H1 (cell line): ENCODE data around the gene FBXO46. TPM values are rescaled to one million over a fixed set of nuclear protein-coding genes. Genes with fewer than 3 reads are reported as not detected.

Source experiments
- CTCF ChIA-PET: fragments of 300-600 bp; sonication (Branson Sonifier 250); formaldehyde crosslinking; loops from one replicate; lab custom pipeline; 2021; ENCODE audit not compliant: partially characterized antibody; lab: Charles Lee
- POLR2A ChIA-PET: fragments of 300-600 bp; sonication (Branson Sonifier 250); formaldehyde crosslinking; loops from one replicate; lab custom pipeline; 2021; ENCODE audit warnings: inconsistent platforms; ENCODE audit not compliant: partially characterized antibody; lab: Charles Lee
- DNase-seq, 2 experiments: peaks; one replicate each; pipeline versions ENCODE4 v3.0.0 to v3.0.0-alpha.2; 2010 to 2022; ENCODE audit warnings: low spot score in 2 of 2, low read depth in 1 of 2, mixed read lengths in 1 of 2
- FAIRE-seq: peaks from 2 replicates; lab custom pipeline; 2011; peaks lifted over from hg19 to GRCh38; lab: Jason Lieb, UNC
- H2AFZ ChIP-seq: 2 replicates; pipeline ENCODE4 v1.8.1; 2012; ENCODE audit warnings: low read length, inconsistent platforms
- H2AK5ac ChIP-seq: 2 replicates; pipeline ENCODE4 v1.6.1; 2013; ENCODE audit warnings: low read depth, low read length
- H2BK120ac ChIP-seq: replicated peaks from 2 replicates; pipeline ENCODE3; 2013; ENCODE audit warnings: low read depth, low read length, inconsistent platforms
- H2BK12ac ChIP-seq: 2 replicates; pipeline ENCODE4 v1.6.1; 2013; ENCODE audit warnings: low read depth, low read length
- H2BK15ac ChIP-seq: 2 replicates; pipeline ENCODE4 v1.6.1; 2013; ENCODE audit warnings: low read length
- H2BK20ac ChIP-seq: 2 replicates; pipeline ENCODE4 v1.6.1; 2013; ENCODE audit warnings: low read length
- H2BK5ac ChIP-seq: 2 replicates; pipeline ENCODE4 v1.6.1; 2013; ENCODE audit warnings: low read depth, low read length
- H3K14ac ChIP-seq: 2 replicates; pipeline ENCODE4 v1.6.1; 2013; ENCODE audit warnings: inconsistent platforms; ENCODE audit not compliant: insufficient read length
- H3K18ac ChIP-seq: 2 replicates; pipeline ENCODE4 v1.6.1; 2013; ENCODE audit warnings: low read length; ENCODE audit errors: extremely low read depth
- H3K23ac ChIP-seq: 2 replicates; pipeline ENCODE4 v1.6.1; 2013; ENCODE audit warnings: inconsistent platforms; ENCODE audit not compliant: insufficient read length
- H3K23me2 ChIP-seq: 2 replicates; pipeline ENCODE4 v1.6.1; 2013; ENCODE audit warnings: low read depth, low read length
- H3K27ac ChIP-seq: 2 replicates; pipeline ENCODE4 v1.6.1; 2011; ENCODE audit warnings: low read depth, low read length, inconsistent platforms
- H3K27me3 ChIP-seq, 4 experiments: replicated peaks in 1 of 4; 1 replicate in 1 of 4; 2 replicates in 3 of 4; pipeline versions ENCODE4 v1.6.1 to v1.8.1; 2011 to 2013; ENCODE audit warnings: low read length in 3 of 4, mild to moderate bottlenecking in 3 of 4, inconsistent platforms in 2 of 4, mixed read lengths in 2 of 4, moderate library complexity in 1 of 4; ENCODE audit not compliant: control insufficient read depth in 3 of 4, insufficient read depth in 3 of 4; ENCODE audit errors: extremely low read depth in 1 of 4
- H3K36me3 ChIP-seq, 4 experiments: 2 replicates each; pipeline versions ENCODE4 v1.6.1 to v1.8.1; 2011 to 2013; ENCODE audit warnings: mild to moderate bottlenecking in 4 of 4, low read length in 3 of 4, moderate library complexity in 2 of 4, control low read depth in 1 of 4, inconsistent platforms in 1 of 4; ENCODE audit not compliant: insufficient read depth in 4 of 4, control insufficient read depth in 2 of 4
- H3K4ac ChIP-seq: replicated peaks from 2 replicates; pipeline ENCODE3; 2013; ENCODE audit warnings: low read length, low read depth, mixed read lengths, inconsistent platforms; ENCODE audit not compliant: insufficient read length
- H3K4me1 ChIP-seq, 4 experiments: replicated peaks in 1 of 4; 1 replicate in 1 of 4; 2 replicates in 3 of 4; pipeline versions ENCODE4 v1.6.1 to v1.8.1; 2011 to 2013; ENCODE audit warnings: low read length in 3 of 4, inconsistent platforms in 2 of 4, mixed read lengths in 1 of 4; ENCODE audit not compliant: insufficient read depth in 4 of 4, control insufficient read depth in 3 of 4
- H3K4me2 ChIP-seq, 2 experiments: 2 replicates each; pipeline versions ENCODE4 v1.6.1 to v1.8.1; 2011 to 2013; ENCODE audit warnings: low read depth in 2 of 2, low read length in 2 of 2, control low read depth in 1 of 2, inconsistent platforms in 1 of 2, mild to moderate bottlenecking in 1 of 2; ENCODE audit not compliant: insufficient read depth in 1 of 2
- H3K4me3 ChIP-seq, 4 experiments: fragments of 200-600, 300-600 bp in 1 of 4; sonication (generic), shearing (Covaris generic), sonication (Bioruptor Twin) in 1 of 4; 2 replicates each; pipeline versions ENCODE4 v1.5.1 to v1.8.1; 2011 to 2016; ENCODE audit warnings: low read length in 4 of 4, low read depth in 3 of 4, control low read depth in 2 of 4, inconsistent platforms in 2 of 4, mild to moderate bottlenecking in 2 of 4, mixed read lengths in 1 of 4, moderate library complexity in 1 of 4; ENCODE audit not compliant: insufficient read depth in 2 of 4; ENCODE audit errors: extremely low read depth in 1 of 4
- H3K56ac ChIP-seq: replicated peaks from 2 replicates; pipeline ENCODE3; 2013; ENCODE audit warnings: low read depth, mild to moderate bottlenecking, mixed read lengths, low read length, inconsistent platforms; ENCODE audit not compliant: insufficient read length
- H3K79me1 ChIP-seq: 2 replicates; pipeline ENCODE4 v1.6.1; 2013; ENCODE audit warnings: low read depth, low read length, control low read depth
- H3K79me2 ChIP-seq, 2 experiments: 2 replicates each; pipeline versions ENCODE4 v1.6.1 to v1.8.1; 2012 to 2013; ENCODE audit warnings: low read length in 2 of 2, mild to moderate bottlenecking in 2 of 2, inconsistent platforms in 1 of 2; ENCODE audit not compliant: insufficient read depth in 2 of 2, control insufficient read depth in 1 of 2
- H3K9ac ChIP-seq, 4 experiments: replicated peaks in 1 of 4; 1 replicate in 1 of 4; 2 replicates in 3 of 4; pipeline versions ENCODE4 v1.6.1 to v1.8.1; 2011 to 2013; ENCODE audit warnings: low read depth in 3 of 4, low read length in 3 of 4, control low read depth in 2 of 4, mild to moderate bottlenecking in 2 of 4, moderate library complexity in 2 of 4, inconsistent platforms in 1 of 4; ENCODE audit errors: extremely low read depth in 1 of 4
- H3K9me3 ChIP-seq, 2 experiments: 2 replicates each; pipeline versions ENCODE4 v1.6.1 to v1.8.1; 2012 to 2013; ENCODE audit warnings: mild to moderate bottlenecking in 2 of 2, moderate library complexity in 2 of 2, control low read depth in 1 of 2, inconsistent platforms in 1 of 2, low read depth in 1 of 2, low read length in 1 of 2, mixed read lengths in 1 of 2; ENCODE audit not compliant: insufficient read depth in 2 of 2
- H4K20me1 ChIP-seq, 2 experiments: replicated peaks in 1 of 2; 2 replicates each; pipeline versions ENCODE3 to v1.8.1; 2011 to 2013; ENCODE audit warnings: inconsistent platforms in 2 of 2, low read length in 2 of 2, mild to moderate bottlenecking in 1 of 2; ENCODE audit not compliant: insufficient read depth in 2 of 2, control insufficient read depth in 1 of 2
- H4K5ac ChIP-seq: 2 replicates; pipeline ENCODE4 v1.6.1; 2013; ENCODE audit warnings: low read length, low read depth, mixed read lengths, inconsistent platforms; ENCODE audit not compliant: insufficient read length
- H4K8ac ChIP-seq: 2 replicates; pipeline ENCODE4 v1.8.0; 2013; ENCODE audit warnings: mild to moderate bottlenecking, moderate library complexity, low read length, inconsistent platforms; ENCODE audit not compliant: insufficient read depth; ENCODE audit errors: extremely low read depth
- H4K91ac ChIP-seq: replicated peaks from 2 replicates; pipeline ENCODE3; 2013; ENCODE audit warnings: low read length, mixed read lengths, inconsistent platforms; ENCODE audit not compliant: insufficient read length
- ASH2L ChIP-seq: fragments of 200-600, 300-600 bp; sonication (generic); IDR thresholded peaks from one replicate; pipeline ENCODE4 v1.7.1; 2017; ENCODE audit warnings: low read length
- ATF2 ChIP-seq: IDR thresholded peaks from 2 replicates; pipeline ENCODE4 v1.6.1; 2012; ENCODE audit warnings: low read length, inconsistent platforms
- FOSL1 ChIP-seq: IDR thresholded peaks from 2 replicates; pipeline ENCODE4 v1.6.1; 2011; ENCODE audit warnings: mild to moderate bottlenecking, low read depth, low read length, moderate library complexity; ENCODE audit not compliant: insufficient read depth
- PHF8 ChIP-seq: fragments of 200-600 bp; sonication (generic); conservative IDR thresholded peaks from 2 replicates; pipeline ENCODE4 v1.7.1; 2012; ENCODE audit warnings: low read depth, mild to moderate bottlenecking, inconsistent platforms, low read length, moderate library complexity
- RFX5 ChIP-seq: IDR thresholded peaks from 2 replicates; pipeline ENCODE4 v1.6.1; 2011; ENCODE audit warnings: low read depth, low read length, improper control_type of control experiment, borderline replicate concordance
- RNF2 ChIP-seq: fragments of 200-900, 300-1000 bp; sonication (generic); IDR thresholded peaks from 2 replicates; pipeline ENCODE4 v1.7.1; 2016; ENCODE audit warnings: borderline replicate concordance, low read depth, mild to moderate bottlenecking, antibody characterized with exemption, low read length; ENCODE audit not compliant: poor library complexity, severe bottlenecking; ENCODE audit errors: missing control alignments
- RXRA ChIP-seq: IDR thresholded peaks from 2 replicates; pipeline ENCODE4 v1.6.1; 2011; ENCODE audit warnings: low read depth, mild to moderate bottlenecking, low read length, moderate library complexity; ENCODE audit not compliant: insufficient read depth
- USF2 ChIP-seq: IDR thresholded peaks from 2 replicates; pipeline ENCODE4 v1.6.1; 2011; ENCODE audit warnings: low read length, improper control_type of control experiment
- WGBS, 2 experiments: shearing (Covaris generic) in 1 of 2; methylation state at CpG; one replicate each; pipeline versions ENCODE4 v1.1.6 to v1.1.7; 2013 to 2015; ENCODE audit warnings: low lambda C conversion rate in 2 of 2, mixed read lengths in 2 of 2, inconsistent platforms in 1 of 2, low coverage in 1 of 2, missing lambda C conversion rate in 1 of 2; ENCODE audit not compliant: insufficient replicate concordance in 2 of 2, insufficient coverage in 1 of 2, insufficient read length in 1 of 2; ENCODE audit errors: extremely low coverage in 1 of 2, missing lambda C conversion rate in 1 of 2; 5-methylcytosine and 5-hydroxymethylcytosine counted together
- polyA plus RNA-seq, 7 experiments: library from polyadenylated mRNA; depleted of rRNA in 3 of 7; stranded (reverse) in 5 of 7; unstranded in 2 of 7; fragments of >200 nt in 5 of 7; fragments of 200-250 nt in 2 of 7; gene quantifications; 1 replicate in 5 of 7; 2 replicates in 1 of 7; 4 replicates in 1 of 7; pipeline versions ENCODE4 v1.2.1 to v1.2.3, GENCODE V29; 2011 to 2013; ENCODE audit warnings: missing spikeins in 2 of 7, mixed read lengths in 2 of 7
- total RNA-seq: library from RNA; stranded (reverse); fragmentation: NEBNext Ultra II Directional; extraction: Animal tissue kit (Norgen Biotek cat#: 25700); gene quantifications from 2 replicates; pipeline ENCODE4 v1.2.1, GENCODE V29; 2021

FBXO46 gene
- total and polyA plus RNA-seq, 2 of the 8 experiments (the other 6 are each of a cell fraction or from before 2014, with no cell fraction given), result 11.2 to 38.9 TPM

- Histone ChIP-seq H3K56ac (no peak overlapping the region), H3K4ac (no peak overlapping the region), H4K8ac (no peak overlapping the region), H3K9ac (no peak overlapping the region), H3K14ac (no peak overlapping the region), H2AK5ac (no peak overlapping the region), H2BK120ac (no peak overlapping the region), H4K20me1 (peaks cover 0 to 3% of the 10 kb centered on the region in 2 experiments), H3K23me2 (peaks cover 8% of the 10 kb centered on the region; the same call in 1 of the 2 replicates), H4K91ac (no peak overlapping the region), H4K5ac (peak overlapping the region; percentile 15), H3K4me2 (no peak overlapping the region), H2BK15ac (peak overlapping the region; percentile 74; the same call in 1 of the 2 replicates), H3K79me1 (no peaks in the 10 kb centered on the region), H3K4me1 (peaks cover 7 to 37% (median 26%) of the 10 kb centered on the region in 4 experiments), H2BK20ac (no peak overlapping the region), H3K79me2 (no peaks in the 10 kb centered on the region), H3K23ac (no peak overlapping the region), H3K18ac (peak overlapping the region; percentile 22; the same call in 1 of the 2 replicates), H3K27ac (no peak overlapping the region), H3K27me3 (peaks cover 0 to 2% (median 1%) of the 10 kb centered on the region in 4 experiments; a peak in 1 of 7 replicates), H2AFZ (no peak overlapping the region), H3K36me3 (no peaks in the 10 kb centered on the region), H3K4me3 (no peak overlapping the region), H2BK5ac (no peak overlapping the region), H2BK12ac (peak overlapping the region; percentile 45; the same call in 1 of the 2 replicates), H3K9me3 (no peaks in the 10 kb centered on the region)
- DNase-seq (no peak), FAIRE-seq (no peak)
- POLR2A ChIA-PET, result interaction anchor here (0.9 to 16.2 kb wide), 8 partner anchors 9 to 58 kb away, joined by 3 to 284 read pairs (median 4); partner anchors contain the start of genes DMWD, FBXO46 and MEIOSIN
- CTCF ChIA-PET, result interaction anchor here (0.7 to 3.2 kb wide), 5 partner anchors 8 to 114 kb away, joined by 3 to 14 read pairs (median 3); no protein-coding TSS in a partner anchor
- WGBS, 2 experiments, result 92% methylated on average over 14 of the region's 15 CpGs; no CpG with 5 or more reads in 1 of the 2 experiments
- TF ChIP-seq RXRA, result no peak
- TF ChIP-seq RFX5, result no peak
- no peak for TF ChIP-seq ATF2
- no peak for TF ChIP-seq PHF8
- no peak for TF ChIP-seq RNF2
- no peak for TF ChIP-seq ASH2L
- no peak for TF ChIP-seq USF2
- TF ChIP-seq FOSL1, result no peak
Measured at GRCh38 chr19:45762870-45763631, 32.4 kb upstream of the FBXO46 start.
